Parathyroid adenoma (tissue), 2 donors: ENCODE data around the gene TBCD.

ENCODE experiments used
- H2AFZ ChIP-seq: fragments of 300-600 bp; sonication (generic); one replicate; pipeline ENCODE4 v1.7.0; 2017; ENCODE audit warnings: antibody characterized with exemption, mild to moderate bottlenecking
- H3K27ac ChIP-seq: fragments of 300-600 bp; sonication (generic); one replicate; pipeline ENCODE4 v1.7.0; 2017
- H3K27me3 ChIP-seq: fragments of 300-600 bp; sonication (generic); one replicate; pipeline ENCODE4 v1.7.0; 2017; ENCODE audit warnings: low read length; ENCODE audit not compliant: control insufficient read depth, insufficient read depth
- H3K36me3 ChIP-seq: fragments of 300-600 bp; sonication (generic); one replicate; pipeline ENCODE4 v1.7.0; 2017; ENCODE audit warnings: low read length; ENCODE audit not compliant: control insufficient read depth, insufficient read depth
- H3K4me1 ChIP-seq: fragments of 300-600 bp; sonication (generic); one replicate; pipeline ENCODE4 v1.7.0; 2017; ENCODE audit warnings: control low read depth
- H3K4me2 ChIP-seq: fragments of 300-600 bp; sonication (generic); one replicate; pipeline ENCODE4 v1.7.0; 2017; ENCODE audit warnings: low read length
- H3K4me3 ChIP-seq: fragments of 300-600 bp; sonication (generic); one replicate; pipeline ENCODE4 v1.7.0; 2017; ENCODE audit warnings: low read depth, low read length
- H3K79me2 ChIP-seq: fragments of 300-600 bp; sonication (generic); one replicate; pipeline ENCODE4 v1.7.0; 2017; ENCODE audit warnings: control low read depth
- H3K9ac ChIP-seq: fragments of 300-600 bp; sonication (generic); one replicate; pipeline ENCODE4 v1.7.0; 2017; ENCODE audit warnings: mild to moderate bottlenecking
- H3K9me3 ChIP-seq: fragments of 300-600 bp; sonication (generic); one replicate; pipeline ENCODE4 v1.7.0; 2017; ENCODE audit warnings: low read length; ENCODE audit not compliant: control insufficient read depth
- CTCF ChIP-seq: fragments of 300-600 bp; sonication (generic); IDR thresholded peaks from one replicate; pipeline ENCODE4 v1.7.0; 2017; ENCODE audit warnings: antibody characterized with exemption, mild to moderate bottlenecking
- donor health status: primary hyperparathyroidism.

TBCD gene

GRCh38 chr17:82878527-82878926 is 126.7 kb downstream of the TBCD start:
- H3K9me3 ChIP-seq = no peaks in the 10 kb centered on the region
- no peaks in the 10 kb centered on the region for H3K27me3 ChIP-seq
- no peaks in the 10 kb centered on the region for H3K4me1 ChIP-seq
- no peaks in the 10 kb centered on the region for H3K36me3 ChIP-seq
- no peak overlapping the region for H3K4me2 ChIP-seq
- no peak overlapping the region for H3K4me3 ChIP-seq
- H3K27ac ChIP-seq = no peak overlapping the region
- H3K79me2 ChIP-seq = peaks cover 44% of the 10 kb centered on the region
- no peak overlapping the region for H3K9ac ChIP-seq
- no peak overlapping the region for H2AFZ ChIP-seq
- TF ChIP-seq CTCF = no peak

- no peak for TF ChIP-seq CTCF
- Histone ChIP-seq H3K4me1 (no peaks in the 10 kb centered on the region), H3K9ac (no peak overlapping the region)
Measured at GRCh38 chr17:82879241-82879640, 127.4 kb downstream of the TBCD start.

GRCh38 chr17:82880620-82881323 is 128.9 kb downstream of the TBCD start:
- peaks cover 2% of the 10 kb centered on the region for H3K4me1 ChIP-seq
- H3K27ac ChIP-seq = no peak overlapping the region
- H2AFZ ChIP-seq = no peak overlapping the region
- H3K9me3 ChIP-seq = no peaks in the 10 kb centered on the region
- H3K4me2 ChIP-seq = no peak overlapping the region
- no peak overlapping the region for H3K4me3 ChIP-seq
- no peaks in the 10 kb centered on the region for H3K36me3 ChIP-seq
- no peaks in the 10 kb centered on the region for H3K27me3 ChIP-seq
- no peak overlapping the region for H3K9ac ChIP-seq
- peaks cover 44% of the 10 kb centered on the region for H3K79me2 ChIP-seq
- TF ChIP-seq CTCF = no peak

More at GRCh38 chr17:82879241-82879640, 127.4 kb downstream of the TBCD start:
- Histone ChIP-seq H3K4me2 (no peak overlapping the region), H3K27me3 (no peaks in the 10 kb centered on the region), H3K79me2 (peaks cover 44% of the 10 kb centered on the region), H3K36me3 (no peaks in the 10 kb centered on the region), H3K27ac (no peak overlapping the region), H3K9me3 (no peaks in the 10 kb centered on the region), H3K4me3 (no peak overlapping the region), H2AFZ (no peak overlapping the region)

GRCh38 chr17:82881324-82881823 is 129.5 kb downstream of the TBCD start:
- Histone ChIP-seq H3K27ac (no peak overlapping the region), H2AFZ (no peak overlapping the region), H3K27me3 (no peaks in the 10 kb centered on the region), H3K4me3 (no peak overlapping the region), H3K4me1 (peaks cover 8% of the 10 kb centered on the region), H3K36me3 (no peaks in the 10 kb centered on the region), H3K79me2 (peaks cover 44% of the 10 kb centered on the region), H3K9ac (no peak overlapping the region), H3K9me3 (no peaks in the 10 kb centered on the region), H3K4me2 (no peak overlapping the region)
- TF ChIP-seq CTCF = no peak
